Ovary (tissue), 9 donors: ENCODE results near the gene ZNF584. TPM values are rescaled to one million over a fixed set of nuclear protein-coding genes. Genes with fewer than 3 reads are reported as not detected.

Source experiments
- DNase-seq, 5 donors: peaks; one replicate each; pipeline ENCODE4 v3.0.0-alpha.2; 2019 to 2020
- H3K27ac ChIP-seq, 2 donors: fragments of 200-600 bp; one replicate each; pipeline versions ENCODE4 v1.5.1 to v1.8.0; 2019 to 2022
- H3K27me3 ChIP-seq: fragments of 200-600 bp; one replicate; pipeline ENCODE4 v1.8.0; 2022
- H3K36me3 ChIP-seq: fragments of 200-600 bp; sonication (generic); one replicate; pipeline ENCODE4 v1.5.1; 2019
- H3K4me1 ChIP-seq: one replicate; pipeline ENCODE4 v1.8.1; 2013; ENCODE audit warnings: mild to moderate bottlenecking, moderate library complexity; ENCODE audit not compliant: insufficient read depth
- H3K4me3 ChIP-seq: fragments of 200-600 bp; sonication (generic); one replicate; pipeline ENCODE4 v1.5.1; 2017
- H3K9me3 ChIP-seq, 2 donors: fragments of 200-600 bp in 1 of 2; sonication (generic) in 1 of 2; one replicate each; pipeline versions ENCODE4 v1.5.1 to v1.8.1; 2013 to 2019; ENCODE audit warnings: mild to moderate bottlenecking in 1 of 2, moderate library complexity in 1 of 2
- EP300 ChIP-seq: sonication (generic); formaldehyde crosslinking; IDR thresholded peaks from one replicate; pipeline ENCODE4 v1.6.1; 2017; ENCODE audit warnings: antibody characterized with exemption
- POLR2A ChIP-seq: fragments of 450-650 bp; IDR thresholded peaks from one replicate; pipeline ENCODE4 v1.6.1; 2017; ENCODE audit warnings: antibody characterized with exemption, mild to moderate bottlenecking, moderate library complexity
- WGBS, 3 donors: extraction: QIAGEN DNeasy Blood & Tissue Kit in 1 of 3; methylation state at CpG; one replicate each; pipeline versions ENCODE4 v1.1.5 to v1.1.7; 2013 to 2017; 5-methylcytosine and 5-hydroxymethylcytosine counted together
- intact Hi-C, 4 donors: fragments of 100-400 bp; cut with DNase I; formaldehyde crosslinking; loops; one replicate each; pipeline versions ENCODE4 v1.11.0 to v1.15.1; 2022 to 2023
- polyA plus RNA-seq, 2 donors: library from polyadenylated mRNA; stranded (reverse); fragments of 200-250 nt in 1 of 2; fragments of 350-450 nt in 1 of 2; fragmentation: Illumina TruSeq in 1 of 2; extraction: RNeasy Lipid Tissue Mini Kit (QIAGEN cat#74804) in 1 of 2; gene quantifications; one replicate each; pipeline ENCODE4 v1.2.3, GENCODE V29; 2013 to 2014
- total RNA-seq, 7 donors: library from RNA; depleted of rRNA in 2 of 7; stranded (reverse); fragments of >200 nt in 2 of 7; fragmentation: NEBNext Ultra II Directional in 3 of 7; extraction: Animal tissue kit (Norgen Biotek cat#: 25700) in 3 of 7; gene quantifications; one replicate each; pipeline versions ENCODE4 v1.1.0 to v1.2.4, GENCODE V29; 2016 to 2023
- TF ChIP-seq, protein P1 (sequence below), 3 donors: fragments of 450-650 bp in 2 of 3; fragments of 200-600 bp in 1 of 3; IDR thresholded peaks; one replicate each; pipeline versions ENCODE4 v1.5.1 to v1.8.0; 2016 to 2022; ENCODE audit warnings: antibody characterized with exemption in 3 of 3, mild to moderate bottlenecking in 1 of 3
- donor health status: DM: no; HTN: no; CAD: no; lungs with moderate emphysema.
- donor health status: DM: no; HTN: no; CAD: no.
- donor health status: Bipolar disorder and iron deficiency.
- donor health status: DM: yes; HTN: yes; CAD: no.
- donor health status: DM: no; HTN: no; CAD: no.
- donor health status: DM: yes; HTN: yes; CAD: no.

Gene ZNF584
- total and polyA plus RNA-seq, 9 donors: 11.0 to 24.3 (median 21.4) TPM

- 79 to 80% (median 79%) methylated on average over 4 of the region's 4 CpGs for WGBS, 3 donors
- H3K4me3 ChIP-seq: no peak overlapping the region
- intact Hi-C loops: no loop called here
- H3K36me3 ChIP-seq: no peaks in the 10 kb centered on the region
- no peak overlapping the region for H3K27ac ChIP-seq
- no peaks in the 10 kb centered on the region for H3K9me3 ChIP-seq
- DNase-seq: no peak
- H3K27me3 ChIP-seq: peaks cover 5% of the 10 kb centered on the region
- peaks cover 14% of the 10 kb centered on the region for H3K4me1 ChIP-seq
- TF ChIP-seq, protein P1, sequence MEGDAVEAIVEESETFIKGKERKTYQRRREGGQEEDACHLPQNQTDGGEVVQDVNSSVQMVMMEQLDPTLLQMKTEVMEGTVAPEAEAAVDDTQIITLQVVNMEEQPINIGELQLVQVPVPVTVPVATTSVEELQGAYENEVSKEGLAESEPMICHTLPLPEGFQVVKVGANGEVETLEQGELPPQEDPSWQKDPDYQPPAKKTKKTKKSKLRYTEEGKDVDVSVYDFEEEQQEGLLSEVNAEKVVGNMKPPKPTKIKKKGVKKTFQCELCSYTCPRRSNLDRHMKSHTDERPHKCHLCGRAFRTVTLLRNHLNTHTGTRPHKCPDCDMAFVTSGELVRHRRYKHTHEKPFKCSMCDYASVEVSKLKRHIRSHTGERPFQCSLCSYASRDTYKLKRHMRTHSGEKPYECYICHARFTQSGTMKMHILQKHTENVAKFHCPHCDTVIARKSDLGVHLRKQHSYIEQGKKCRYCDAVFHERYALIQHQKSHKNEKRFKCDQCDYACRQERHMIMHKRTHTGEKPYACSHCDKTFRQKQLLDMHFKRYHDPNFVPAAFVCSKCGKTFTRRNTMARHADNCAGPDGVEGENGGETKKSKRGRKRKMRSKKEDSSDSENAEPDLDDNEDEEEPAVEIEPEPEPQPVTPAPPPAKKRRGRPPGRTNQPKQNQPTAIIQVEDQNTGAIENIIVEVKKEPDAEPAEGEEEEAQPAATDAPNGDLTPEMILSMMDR (IDR thresholded peaks at IDR 0.05): no peak
- TF ChIP-seq EP300 (no peak), POLR2A (no peak)
Measured at GRCh38 chr19:58398087-58398486, 10.4 kb upstream of the ZNF584 start.

DNA sequence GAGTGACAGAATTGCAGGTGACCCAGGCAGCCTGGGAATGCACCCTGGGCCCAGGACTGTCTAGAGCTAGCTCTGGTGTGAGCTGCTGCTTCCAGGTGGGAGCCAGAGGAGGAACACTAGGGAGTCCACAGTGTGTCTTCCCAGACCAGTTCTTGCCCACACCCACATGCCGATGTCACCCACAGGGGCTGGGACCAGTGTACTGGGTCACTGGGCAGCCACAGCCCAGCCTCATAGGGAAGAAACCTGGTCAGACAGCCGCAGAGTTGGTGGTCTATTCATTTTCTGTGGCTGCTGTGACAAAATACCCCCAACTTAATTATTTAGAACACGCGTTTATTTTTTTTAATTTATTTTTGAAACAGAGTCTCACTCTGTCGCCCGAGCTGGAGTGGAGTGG is 9.9 kb upstream of the ZNF584 start:
- H3K36me3 ChIP-seq: no peaks in the 10 kb centered on the region
- intact Hi-C loops: no loop called here
- peaks cover 14% of the 10 kb centered on the region for H3K4me1 ChIP-seq
- TF ChIP-seq POLR2A (no peak), EP300 (no peak)
- TF ChIP-seq, protein P1 (IDR thresholded peaks at IDR 0.05): no peak
- H3K9me3 ChIP-seq: no peaks in the 10 kb centered on the region
- no peak overlapping the region for H3K4me3 ChIP-seq
- H3K27me3 ChIP-seq: peaks cover 5% of the 10 kb centered on the region
- 90 to 92% (median 92%) methylated on average over 6 of the region's 6 CpGs for WGBS, 3 donors
- no peak for DNase-seq
- no peak overlapping the region for H3K27ac ChIP-seq

GRCh38 chr19:58399903-58400302 is 8.5 kb upstream of the ZNF584 start:
- Histone ChIP-seq H3K9me3 (no peaks in the 10 kb centered on the region), H3K4me3 (no peak overlapping the region), H3K36me3 (no peaks in the 10 kb centered on the region), H3K27ac (no peak overlapping the region), H3K27me3 (peaks cover 5% of the 10 kb centered on the region), H3K4me1 (peaks cover 14% of the 10 kb centered on the region)
- 97 to 100% (median 99%) methylated on average over 3 of the region's 3 CpGs for WGBS, 3 donors
- intact Hi-C loops: no loop called here
- no peak for TF ChIP-seq EP300
- TF ChIP-seq, protein P1 (IDR thresholded peaks at IDR 0.05): no peak
- no peak for TF ChIP-seq POLR2A
- DNase-seq: no peak

DNA sequence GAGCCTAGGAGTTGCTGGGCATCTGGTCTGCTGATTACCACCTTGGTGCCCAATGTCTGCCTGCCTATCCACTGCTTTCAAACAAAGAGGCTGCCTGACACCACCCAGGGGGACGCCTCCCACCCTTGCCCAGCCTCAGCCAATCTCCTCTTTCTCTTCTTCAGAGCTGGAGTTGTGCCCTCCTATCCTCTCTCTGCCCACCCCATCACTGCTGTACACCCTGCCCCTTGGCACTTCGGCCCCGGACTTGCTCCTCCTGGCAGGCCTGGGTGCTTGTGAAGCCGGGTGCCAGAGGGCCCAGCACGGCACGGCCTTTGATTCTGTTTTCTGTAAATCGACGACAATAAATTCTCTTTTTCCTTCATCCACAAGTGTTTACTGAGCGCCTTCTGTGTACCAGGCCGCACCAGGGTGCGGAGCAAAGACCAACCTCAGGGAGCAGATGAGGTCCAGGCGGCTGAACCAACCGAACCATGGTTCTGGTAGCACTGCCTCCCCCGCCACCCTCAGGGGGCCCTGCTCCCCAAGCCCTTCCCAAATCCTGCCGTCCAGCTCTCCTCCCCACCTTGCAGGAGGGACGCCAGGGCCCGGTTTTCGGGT is 8.0 kb upstream of the ZNF584 start:
- Histone ChIP-seq H3K36me3 (no peaks in the 10 kb centered on the region), H3K27me3 (peaks cover 5% of the 10 kb centered on the region), H3K4me1 (peaks cover 14% of the 10 kb centered on the region), H3K27ac (no peak overlapping the region), H3K4me3 (peak overlapping the region; percentile 43), H3K9me3 (no peaks in the 10 kb centered on the region)
- no peak for DNase-seq
- intact Hi-C loops: no loop called here
- WGBS, 3 donors: 36 to 44% (median 42%) methylated on average over 18 of the region's 18 CpGs
- TF ChIP-seq, protein P1 (IDR thresholded peaks at IDR 0.05): no peak
- TF ChIP-seq EP300 (no peak), POLR2A (no peak)
